Measurements from ENCODE around the gene CRP.
"Not testable (repeated sequence)": the region's sequence is repeated elsewhere in the genome, so short reads cannot be mapped to it uniquely, and the experiment has no call there.

Gene CRP

DNA sequence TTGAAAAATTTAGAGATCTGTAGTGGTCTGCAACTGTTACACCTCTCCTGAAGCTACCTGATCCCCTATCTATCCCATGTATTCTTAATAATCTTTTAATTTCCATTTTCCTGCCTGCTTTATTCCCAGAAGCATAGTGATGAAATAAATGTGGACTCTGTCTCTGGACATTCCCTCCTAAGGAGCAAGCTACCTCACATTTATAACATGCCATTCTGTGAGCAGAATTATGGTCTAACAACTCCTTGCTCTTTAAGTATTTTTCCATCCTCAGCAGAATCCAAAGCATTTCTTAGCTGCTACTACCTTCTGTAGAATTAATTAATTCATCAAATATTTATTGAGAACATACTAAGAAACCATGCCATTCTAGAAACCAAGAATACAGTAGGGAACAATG lies 15.1 kb downstream of the CRP start:
- no peak for DNase-seq

DNA sequence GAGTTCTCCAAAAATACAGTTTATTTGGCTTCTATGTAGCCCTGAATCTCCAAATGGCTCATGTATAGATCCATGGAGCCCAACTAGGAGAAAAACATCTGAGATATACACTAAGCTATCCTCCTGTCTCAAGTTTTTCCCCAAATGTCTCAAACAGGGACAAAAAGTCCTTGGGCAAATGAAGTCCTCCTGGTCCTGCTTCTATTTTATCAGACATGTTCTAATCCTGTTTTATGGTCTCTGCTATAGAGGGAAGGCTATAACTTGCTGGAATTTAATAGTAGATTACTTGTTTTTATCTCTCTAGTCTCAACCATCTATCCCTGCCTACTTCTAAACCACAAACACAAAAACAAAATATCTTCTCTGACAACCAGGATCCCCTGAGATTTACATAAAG lies 26.9 kb downstream of the CRP start:
- DNase-seq, result no peak

DNA sequence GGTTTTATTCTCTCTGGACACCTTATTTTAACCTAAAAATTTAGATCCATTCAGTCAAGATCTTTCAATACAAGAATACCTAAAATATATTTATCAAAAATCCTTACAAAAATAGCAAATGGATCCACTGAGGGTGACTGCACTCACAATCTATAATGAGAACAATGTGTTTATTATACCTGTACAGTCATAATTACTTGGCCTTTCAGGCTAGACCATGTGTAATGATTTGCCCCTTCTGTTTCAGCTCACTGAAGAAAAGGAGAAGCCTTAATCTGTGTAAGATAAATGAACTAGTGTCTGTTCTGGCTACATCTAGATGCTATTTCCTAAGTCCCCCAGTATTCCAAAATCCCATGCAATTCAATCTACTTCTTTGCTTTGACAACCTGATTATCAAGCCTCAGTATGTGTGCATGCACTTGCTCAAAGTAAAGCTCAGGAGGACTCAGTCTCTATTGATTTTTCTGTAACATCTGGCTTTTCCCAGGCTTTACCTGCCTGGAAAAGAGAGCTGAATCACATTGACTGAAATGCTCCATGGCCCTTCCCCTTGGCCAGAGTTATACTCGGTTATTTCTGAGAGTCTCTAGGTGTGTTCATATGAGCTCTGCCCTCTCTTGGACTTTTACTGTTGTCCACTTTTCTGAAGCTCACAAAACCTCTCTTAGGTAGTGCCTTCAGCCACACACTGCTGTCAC lies 27.6 kb downstream of the CRP start:
- DNase-seq, result no peak

DNA sequence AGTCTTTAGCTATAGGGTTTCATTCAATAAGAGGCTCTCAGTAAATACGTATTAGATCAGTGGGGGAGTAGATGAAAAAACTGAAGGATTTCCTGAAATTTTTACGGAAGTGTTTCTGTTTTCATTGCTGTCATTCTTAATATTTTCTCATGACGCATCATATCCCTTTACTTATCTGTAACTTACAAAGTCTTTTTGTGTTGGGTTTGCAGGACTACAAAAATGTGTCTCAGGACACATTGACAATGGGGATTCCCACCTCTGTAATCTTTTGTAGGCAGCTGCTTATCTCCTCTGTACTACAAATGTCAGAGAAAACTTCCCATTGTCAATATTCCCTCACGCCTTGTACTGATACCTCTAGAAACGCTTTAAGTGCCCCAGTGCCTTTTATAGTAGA lies 35.5 kb downstream of the CRP start:
- DNase-seq, result no peak

DNA sequence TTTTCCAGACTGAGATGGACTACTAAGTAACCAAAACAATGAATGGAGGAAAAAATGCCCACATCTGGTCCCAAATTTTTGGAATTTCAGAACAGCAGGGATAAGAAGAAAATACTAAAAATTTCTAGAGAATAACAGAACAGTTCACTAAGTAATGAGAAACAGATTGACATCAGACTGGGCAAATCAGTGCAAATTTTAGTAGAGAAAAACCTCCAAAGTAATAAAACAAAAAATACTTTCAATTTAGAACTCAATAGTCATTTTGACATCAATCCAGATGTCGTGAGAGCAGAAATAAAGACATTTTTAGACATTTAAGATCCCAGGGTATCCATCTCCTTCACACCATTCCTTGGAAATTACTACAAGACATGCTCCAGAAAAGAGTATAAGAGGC lies 39.3 kb downstream of the CRP start:
- DNase-seq, result no peak

DNA sequence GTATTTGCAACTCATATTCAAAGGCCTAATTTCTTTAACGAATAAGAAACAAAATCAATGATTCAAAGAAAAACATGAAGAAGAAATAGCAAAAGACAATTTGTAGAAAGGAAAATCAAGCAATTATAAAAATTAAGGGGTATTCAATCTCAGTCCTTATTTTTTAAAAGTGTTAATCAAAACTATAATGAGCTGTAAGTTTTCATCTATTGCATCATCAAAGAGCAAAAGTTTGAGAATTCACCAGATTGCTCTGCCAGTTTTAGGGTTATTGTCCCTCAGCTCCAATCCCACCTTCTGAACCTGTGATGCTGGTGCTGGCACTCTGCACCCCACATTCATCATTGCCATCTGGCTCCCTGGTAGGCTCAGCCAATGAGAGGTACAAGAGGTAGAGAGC lies 42.0 kb downstream of the CRP start:
- not testable (repeated sequence) for DNase-seq

DNA sequence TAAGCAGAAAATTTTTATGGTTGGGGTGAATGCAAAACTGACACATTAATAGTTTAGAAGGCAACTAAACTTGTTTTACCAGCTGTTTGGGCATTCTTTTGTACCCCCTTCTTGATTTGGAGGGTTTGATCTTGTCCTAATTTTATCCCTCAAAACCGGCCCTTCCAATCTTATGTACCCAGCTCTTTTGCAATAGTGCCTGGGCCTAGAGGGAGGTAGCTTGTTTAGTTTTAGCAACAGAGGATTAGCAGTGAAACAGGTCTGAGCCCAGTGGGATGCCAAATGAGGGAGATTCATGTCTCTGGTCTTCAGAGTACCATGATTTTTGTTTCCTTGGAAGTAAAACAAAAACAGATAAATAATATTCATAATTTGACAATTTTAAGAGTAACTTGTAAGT lies 45.1 kb downstream of the CRP start:
- DNase-seq, result no peak

DNA sequence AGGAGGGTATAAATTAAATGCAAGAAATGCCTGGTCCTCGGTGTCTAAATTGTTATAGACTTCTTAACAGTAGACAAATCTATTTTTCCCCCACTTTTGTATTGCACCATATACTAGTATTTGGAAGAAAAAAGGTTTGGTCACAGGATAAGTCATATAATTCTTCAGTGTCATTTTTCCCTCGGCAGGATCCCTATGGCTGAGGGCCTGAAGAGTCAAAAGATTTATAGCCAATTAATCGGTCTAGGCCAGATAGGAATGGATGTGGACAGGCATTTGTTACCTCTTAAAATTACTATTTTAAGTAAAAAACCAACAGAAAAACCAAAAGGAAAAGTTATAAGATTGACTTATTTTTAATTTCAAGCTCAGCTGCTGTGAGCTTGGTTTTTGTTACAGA lies 45.6 kb downstream of the CRP start:
- DNase-seq, result no peak

DNA sequence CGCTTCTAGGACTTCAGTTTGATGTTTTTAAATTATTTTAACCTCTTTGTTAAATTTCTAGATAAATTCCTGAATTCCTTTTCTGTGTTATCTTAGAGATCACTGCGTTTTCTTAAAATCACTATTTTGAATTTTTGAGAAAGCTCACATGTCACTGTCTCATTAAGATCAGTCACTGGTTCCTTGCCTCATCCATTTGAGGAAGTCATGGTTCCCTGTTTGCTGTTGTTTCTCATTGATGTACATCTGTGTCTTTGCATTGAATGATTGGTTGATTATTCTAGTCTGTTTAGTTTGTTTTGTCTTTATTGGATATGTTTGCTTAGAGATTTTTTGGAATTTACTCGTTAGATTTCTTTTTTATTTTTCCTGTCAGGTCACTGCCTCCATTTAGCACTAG lies 50.1 kb downstream of the CRP start:
- DNase-seq, result no peak

DNA sequence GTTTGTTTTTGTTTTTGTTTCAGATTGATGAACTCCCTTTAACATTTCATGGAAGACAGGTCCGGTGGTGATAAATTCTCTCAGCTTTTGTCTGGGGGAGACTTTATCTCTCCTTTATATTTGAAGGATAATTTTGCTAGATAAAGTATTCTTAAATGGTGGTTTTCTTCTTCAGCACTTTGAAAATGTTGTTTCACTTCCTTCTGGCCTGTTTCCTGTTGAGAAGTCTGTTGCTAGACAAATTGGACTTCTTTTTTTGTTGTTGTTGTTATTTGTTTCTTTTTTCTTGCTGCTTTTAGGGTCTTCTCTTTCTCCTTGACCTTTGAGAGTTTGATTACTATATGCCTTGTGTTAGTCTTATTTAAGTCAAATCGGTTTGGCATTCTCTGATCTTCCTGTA lies 50.8 kb downstream of the CRP start:
- no peak for DNase-seq
